Hematopoietic multipotent progenitor cell treated with erythropoietin and hydrocortisone succinate and interleukin-3 and kit ligand, for 6 days (in vitro differentiated cells): ENCODE measurements around the gene OMD.
A peak's percentile ranks its signal among the peaks of the same experiment; 100 is the strongest.

ENCODE experiments used
- DNase-seq: peaks from one replicate; pipeline ENCODE4 v3.0.0-alpha.2; 2015

The OMD gene, protein sequence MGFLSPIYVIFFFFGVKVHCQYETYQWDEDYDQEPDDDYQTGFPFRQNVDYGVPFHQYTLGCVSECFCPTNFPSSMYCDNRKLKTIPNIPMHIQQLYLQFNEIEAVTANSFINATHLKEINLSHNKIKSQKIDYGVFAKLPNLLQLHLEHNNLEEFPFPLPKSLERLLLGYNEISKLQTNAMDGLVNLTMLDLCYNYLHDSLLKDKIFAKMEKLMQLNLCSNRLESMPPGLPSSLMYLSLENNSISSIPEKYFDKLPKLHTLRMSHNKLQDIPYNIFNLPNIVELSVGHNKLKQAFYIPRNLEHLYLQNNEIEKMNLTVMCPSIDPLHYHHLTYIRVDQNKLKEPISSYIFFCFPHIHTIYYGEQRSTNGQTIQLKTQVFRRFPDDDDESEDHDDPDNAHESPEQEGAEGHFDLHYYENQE

GRCh38 chr9:92424340-92424739 is at the start of gene OMD:
OMD (minus strand) TSS chr9:92424471; CDS start chr9:92417558, 6,913 bp downstream.
- DNase-seq = no peak

- DNase-seq = no peak
Measured at GRCh38 chr9:92468206-92468605, 43.9 kb upstream of the OMD start.

DNA sequence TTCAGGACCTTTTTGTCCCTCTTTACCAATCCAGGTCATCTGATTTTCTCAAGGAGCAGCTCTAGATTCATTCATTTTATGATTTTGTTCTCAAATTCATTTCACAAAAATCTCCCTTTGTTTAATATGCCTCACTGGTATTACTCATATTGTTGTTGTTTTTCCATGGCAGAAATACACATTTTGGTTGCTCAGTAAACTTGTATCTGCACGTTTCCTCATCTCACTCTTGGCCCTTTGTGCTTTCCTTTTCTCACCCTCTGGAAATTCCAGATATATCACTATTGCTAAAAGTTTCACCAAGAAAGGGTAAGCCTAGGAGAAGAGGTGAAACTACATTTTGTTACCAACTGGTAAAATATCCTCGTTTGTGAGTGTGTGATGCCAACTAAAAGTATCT is 43.2 kb upstream of the OMD start:
- no peak for DNase-seq

DNA sequence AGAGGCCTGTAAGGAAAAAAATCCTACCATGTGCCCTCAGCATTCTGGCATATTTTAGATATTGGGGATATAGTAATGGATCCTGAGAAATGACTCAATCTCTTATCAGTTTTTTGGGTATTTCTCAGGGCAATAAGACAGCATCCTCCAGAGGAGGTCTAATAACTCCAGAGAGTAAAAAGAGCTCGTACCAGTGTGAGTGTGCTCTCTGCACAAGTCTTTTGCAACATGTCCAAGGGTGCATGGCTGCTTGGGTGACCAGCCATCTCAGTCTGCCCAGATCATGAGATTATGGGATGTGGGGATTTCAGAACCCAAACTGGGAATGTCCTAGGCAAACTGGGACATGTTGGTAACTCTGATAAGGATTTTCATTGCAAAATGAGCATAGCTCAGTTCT is 42.8 kb upstream of the OMD start:
- DNase-seq = no peak

DNA sequence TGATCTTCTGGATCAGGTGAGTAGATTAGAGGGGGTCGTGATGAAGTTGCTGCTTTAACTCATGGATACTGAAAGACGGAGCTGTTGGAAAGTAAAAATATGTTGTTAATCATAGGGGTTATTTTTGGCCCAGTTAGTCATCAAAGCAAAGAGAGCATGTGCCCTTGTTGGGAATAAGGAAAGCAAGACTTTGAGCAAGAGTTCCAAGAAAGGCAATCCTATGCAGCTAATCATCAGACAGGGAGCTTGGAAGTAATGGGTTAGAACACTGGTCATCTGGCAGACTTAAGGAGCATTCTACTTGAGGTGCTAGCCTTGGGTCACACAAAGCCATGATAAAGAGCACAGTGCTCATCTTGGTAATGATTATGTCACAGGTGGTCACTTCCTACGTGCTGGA is 39.7 kb upstream of the OMD start:
- no peak for DNase-seq

GRCh38 chr9:92463387-92463786 is 39.1 kb upstream of the OMD start:
- no peak for DNase-seq

DNA sequence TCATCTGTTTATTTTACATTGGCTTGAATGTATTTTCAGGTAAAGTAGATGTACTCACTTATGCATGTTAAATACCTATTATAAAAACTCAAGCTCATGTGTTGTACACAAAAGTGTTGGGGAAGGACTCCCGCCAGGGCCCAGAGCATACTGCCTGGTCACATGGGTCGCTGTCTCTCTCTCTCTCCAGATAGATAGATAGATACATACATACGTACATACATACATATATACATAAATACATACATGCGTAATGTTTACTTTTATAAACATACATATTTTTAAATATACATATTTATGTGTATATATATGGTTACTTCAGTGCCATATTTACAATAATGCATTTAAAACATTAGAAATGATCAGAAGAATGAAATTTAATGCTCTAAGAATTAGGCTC is 33.3 kb upstream of the OMD start:
- no peak for DNase-seq

- DNase-seq = peak; percentile 32
Measured at GRCh38 chr9:92455217-92455616, 30.9 kb upstream of the OMD start.

DNA sequence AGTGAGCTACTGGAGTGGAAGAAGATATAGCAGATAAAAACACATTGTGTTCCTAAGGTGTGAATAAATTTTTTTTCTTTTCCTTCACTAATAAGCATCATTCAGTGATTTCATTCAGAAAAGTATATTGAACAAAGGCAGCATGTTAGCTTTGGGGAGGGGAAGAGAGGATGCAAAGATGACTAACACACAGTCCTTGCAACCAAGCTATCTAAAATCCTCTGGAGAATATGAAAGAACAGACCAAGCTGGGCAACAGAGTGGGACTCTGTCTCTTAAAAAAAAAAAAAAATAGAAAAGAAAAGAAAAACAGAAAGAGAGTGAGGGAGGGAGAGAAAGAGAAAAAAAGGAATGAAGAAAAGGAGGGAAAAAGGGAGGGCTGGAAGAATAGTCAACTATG is 22.3 kb upstream of the OMD start:
- no peak for DNase-seq

GRCh38 chr9:92444841-92445240 is 20.6 kb upstream of the OMD start:
- no peak for DNase-seq

DNA sequence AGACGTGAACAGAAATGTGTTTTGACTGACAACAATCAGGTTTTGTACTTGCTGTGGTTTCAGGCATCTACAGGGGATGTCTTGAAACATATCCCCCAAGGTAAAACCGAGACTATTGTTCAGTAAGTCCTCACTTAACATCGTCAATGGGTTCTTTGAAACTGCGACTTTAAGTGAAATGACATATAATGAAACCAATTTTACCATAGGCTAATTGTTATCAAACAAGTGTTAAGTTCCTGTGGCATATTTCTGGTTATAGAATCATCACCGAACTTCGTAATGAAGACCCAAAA is 16.4 kb upstream of the OMD start:
- DNase-seq = no peak

DNA sequence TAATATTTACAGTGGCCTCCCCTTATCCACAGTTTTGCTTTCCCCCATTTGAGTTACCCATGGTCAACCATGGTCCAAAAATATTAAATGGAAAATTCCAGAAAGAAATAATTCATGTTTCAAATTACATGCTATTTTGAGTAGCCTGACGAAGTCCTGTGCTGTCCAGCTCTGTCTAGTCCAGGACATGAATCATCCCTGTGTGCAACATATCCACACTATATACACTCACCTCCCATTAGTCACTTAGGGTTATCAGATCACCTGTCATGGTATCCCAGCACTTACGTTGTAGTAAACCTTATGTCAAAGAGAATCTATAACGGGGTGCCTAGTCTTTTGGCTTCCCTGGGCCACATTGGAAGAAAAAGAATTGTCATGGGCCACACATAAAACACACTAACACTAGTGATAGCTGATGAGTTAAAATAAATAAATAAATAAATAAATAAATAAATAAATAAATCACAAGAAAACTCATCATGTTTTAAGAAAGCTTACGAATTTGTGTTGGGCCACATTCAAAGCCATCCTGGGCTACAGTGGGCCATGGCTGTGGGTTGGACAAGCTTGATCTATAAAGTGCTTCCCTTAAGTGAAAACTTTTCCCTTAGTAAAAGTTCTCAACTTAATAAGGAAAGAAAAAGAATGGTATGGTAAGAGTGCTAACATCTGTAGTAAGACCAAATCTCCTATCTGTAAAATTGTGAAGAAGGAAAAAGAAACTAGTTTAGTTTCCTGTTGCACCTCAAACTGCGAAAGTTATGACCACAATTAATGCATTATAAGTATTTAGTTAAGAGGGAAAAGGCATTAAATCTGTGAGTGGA is 15.9 kb upstream of the OMD start:
- no peak for DNase-seq

DNA sequence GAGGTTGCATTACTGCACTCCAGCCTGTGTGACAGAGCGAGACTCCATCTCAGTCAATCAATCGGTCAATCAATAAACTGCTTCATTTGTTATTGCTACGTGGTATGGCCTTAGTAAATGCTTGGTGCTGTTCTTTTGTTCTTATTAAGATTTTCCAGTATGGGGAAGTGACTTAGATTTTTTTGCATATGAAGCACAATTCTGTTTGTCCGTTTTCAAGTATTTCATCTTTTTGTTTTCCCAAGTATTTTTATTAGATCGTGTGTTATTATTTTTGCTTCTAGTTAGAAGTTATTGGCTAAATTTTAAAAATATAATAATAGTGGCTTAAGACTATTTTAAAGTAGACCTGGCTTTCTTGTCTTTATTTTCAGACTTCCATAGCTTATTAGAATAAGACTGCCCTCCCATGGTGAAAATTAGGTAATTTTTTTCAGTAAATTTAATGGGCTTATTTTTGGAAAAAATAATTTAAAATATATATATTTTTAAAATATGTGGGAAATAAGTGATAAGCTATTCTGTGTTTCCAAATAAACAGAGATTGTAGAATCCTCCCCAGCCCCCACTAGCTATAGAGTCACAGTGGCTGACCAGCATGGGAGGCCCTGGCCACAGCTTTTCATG is 14.7 kb upstream of the OMD start:
- DNase-seq = peak; percentile 47

- no peak for DNase-seq
Measured at GRCh38 chr9:92435263-92435662, 11.0 kb upstream of the OMD start.

DNA sequence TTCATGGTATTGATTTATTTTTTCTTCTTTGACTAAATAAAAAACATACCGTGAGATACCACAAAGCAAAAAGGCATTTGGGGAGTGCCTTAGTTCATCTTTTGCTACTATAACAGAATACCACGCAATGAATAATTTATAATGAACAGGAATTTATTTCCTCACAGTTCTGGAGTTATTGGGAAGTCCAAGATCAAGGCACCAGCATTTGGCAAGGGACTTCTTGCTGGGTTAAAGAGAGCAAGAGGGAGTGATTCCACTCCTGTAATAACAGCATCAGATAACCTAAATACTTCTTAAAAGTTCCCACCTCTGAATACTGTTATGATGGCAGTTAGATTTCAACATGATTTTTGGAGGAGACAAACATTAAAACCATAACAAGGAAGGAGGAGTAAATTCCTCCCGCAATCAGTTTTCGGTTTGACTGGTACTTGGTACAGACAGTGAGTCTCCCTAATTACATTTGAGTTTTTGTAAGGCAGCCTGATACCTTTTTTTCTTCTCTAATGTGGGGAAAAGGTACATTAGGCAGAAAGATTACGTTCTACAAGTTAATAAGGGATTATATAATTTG is 8.8 kb upstream of the OMD start:
- no peak for DNase-seq

DNA sequence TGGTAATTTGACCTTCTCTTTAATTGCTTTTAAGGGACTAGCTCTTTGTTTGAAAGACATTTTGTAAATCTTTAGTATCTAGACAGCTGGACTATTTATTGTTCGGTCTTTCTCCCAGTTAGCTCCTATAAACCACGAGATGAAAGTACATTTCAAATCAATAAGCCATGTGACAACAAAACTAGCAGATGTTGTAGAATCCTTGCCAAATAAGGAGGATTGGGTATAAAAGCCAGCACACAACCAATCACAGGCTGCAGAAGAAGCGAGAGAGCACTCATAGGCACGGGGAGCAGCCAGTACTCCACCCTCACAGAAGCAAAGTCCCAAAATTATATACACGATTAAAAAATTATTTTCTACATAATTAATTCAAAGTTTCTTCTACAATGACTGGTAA is 8.1 kb upstream of the OMD start:
- DNase-seq = no peak

DNA sequence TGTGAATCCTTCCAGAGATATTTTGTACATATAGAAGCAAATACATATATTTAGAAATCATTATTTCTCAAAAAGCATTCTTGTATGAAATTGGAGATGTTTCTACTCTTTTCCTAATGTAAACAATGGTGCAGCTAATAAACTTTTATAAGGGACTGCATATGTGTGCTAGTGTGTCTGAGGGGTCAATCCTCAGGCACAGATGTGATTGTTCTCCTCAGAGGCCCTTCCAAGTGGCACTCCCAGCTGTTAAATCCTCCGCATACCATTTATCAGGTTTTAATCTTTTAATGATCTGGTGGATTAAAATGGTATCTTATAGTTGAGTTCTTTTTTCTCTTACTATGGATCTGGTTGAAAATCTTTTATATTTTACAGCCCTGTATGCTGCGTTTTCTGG is 5.6 kb upstream of the OMD start:
- no peak for DNase-seq

DNA sequence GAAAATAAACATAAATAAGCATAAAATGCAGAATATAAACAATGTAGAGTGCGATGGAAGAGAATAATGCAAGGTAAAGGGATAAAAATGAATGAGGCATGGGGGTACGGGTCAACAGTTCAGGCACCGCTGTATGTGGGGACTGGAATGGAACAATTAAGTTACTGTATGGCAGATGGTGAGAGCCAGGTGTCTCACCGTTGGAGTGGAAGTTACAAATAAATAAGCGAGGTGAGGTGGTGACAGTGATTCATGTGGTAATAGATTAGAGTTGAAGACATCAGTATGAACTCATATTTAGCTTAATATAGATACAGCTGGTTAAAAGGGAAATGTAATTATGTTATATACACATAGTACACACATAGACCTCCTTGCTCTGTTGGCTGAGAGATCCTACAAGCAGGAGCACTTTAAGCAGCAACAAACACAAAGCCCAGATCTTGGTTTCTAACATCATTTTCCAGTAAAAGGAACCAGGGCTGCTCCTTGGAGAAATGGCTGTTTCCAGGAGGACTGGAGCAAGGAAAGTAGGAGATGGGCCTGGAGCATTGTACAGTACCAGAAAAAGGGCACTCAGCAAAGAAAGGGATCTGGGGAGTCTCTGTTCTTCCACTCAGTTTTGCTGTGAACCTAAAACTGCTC is 2.4 kb upstream of the OMD start:
- DNase-seq = no peak

DNA sequence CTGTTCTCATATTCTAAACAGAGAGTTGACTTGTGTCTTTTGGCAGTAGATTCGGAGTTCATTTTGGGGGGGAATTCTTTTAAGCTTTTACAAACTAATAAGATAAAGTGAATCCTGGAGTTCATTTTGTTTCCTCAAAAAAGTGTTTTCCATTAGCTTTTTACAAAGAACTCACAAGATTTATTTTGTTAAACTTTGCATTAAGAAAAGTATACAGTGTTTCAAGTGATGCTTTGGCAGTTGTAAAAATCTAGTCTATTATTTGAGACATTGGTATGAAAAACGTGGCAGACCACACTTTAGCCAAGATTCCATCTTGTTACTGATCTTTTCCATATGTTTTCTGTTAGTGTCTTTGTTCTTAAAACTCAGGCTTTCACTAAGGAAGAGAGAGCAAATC is 1.2 kb upstream of the OMD start:
- DNase-seq = no peak

GRCh38 chr9:92423612-92424011 is 659 bp downstream of the OMD start:
- DNase-seq = no peak

DNA sequence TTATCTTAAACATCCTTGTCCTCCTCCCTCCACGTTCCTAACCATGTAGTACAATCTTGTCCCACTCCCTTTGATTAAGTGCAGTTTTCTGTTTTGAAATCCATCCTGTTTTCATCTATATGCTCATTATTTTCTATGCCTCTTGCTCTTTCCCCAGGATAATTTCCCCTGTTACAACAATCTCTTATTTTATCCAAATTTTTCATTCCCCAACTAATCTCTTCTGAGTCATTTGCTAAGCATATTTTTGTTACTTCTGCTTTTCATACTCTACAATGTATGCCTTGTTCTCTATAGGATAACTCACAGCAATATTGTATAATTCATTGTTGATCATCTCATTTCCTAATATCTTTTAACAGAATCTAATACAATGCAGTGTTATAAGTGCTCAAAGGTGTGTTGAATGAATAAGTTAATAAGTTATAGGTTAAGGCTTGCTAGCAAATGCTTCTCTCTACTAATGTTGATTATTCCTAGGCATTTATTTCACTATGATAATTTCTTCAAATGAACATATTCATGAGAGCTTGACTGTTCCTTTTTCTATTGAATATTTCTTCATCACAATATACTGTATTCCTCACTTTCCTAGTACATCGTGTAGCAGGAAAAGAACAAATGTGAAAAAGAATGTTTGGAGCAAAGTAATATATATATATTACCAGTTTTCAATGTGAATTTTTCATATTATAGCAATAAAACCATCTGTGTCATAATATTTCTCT is 1.5 kb downstream of the OMD start:
- DNase-seq = no peak

DNA sequence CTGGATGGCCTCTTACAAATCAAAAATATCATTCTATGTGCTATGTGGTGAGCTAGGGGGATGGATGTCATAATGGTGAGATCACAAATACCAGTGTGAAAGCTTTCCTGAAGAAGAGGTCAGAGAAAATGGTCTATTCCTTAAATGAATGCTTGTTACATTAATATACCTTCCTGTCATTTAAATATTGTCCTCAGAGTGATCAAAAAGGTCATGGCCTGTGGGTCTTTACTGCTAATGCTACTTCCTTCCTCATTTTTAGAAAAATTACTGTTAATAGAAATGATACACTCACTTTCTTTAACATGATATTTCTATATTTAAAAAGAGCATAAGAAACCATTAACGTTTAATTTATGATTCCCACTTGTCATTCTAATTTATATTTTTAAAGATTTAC is 9.7 kb downstream of the OMD start:
- DNase-seq = no peak
